Measurements from ENCODE around the gene SLC45A1. TPM values are rescaled to one million over a fixed set of nuclear protein-coding genes. Genes with fewer than 3 reads are reported as not detected.
"Not testable (repeated sequence)": the region's sequence is repeated elsewhere in the genome, so short reads cannot be mapped to it uniquely, and the experiment has no call there.

SLC45A1 gene
- total RNA-seq, 1 donor from 2014 or later, result 8.6 TPM

GRCh38 chr1:8364528-8365442 lies 46.9 kb downstream of the SLC45A1 start:
- DNase-seq (ENCODE audit: low spot score in 2 of 2), result no peak
- FAIRE-seq, result no peak

- DNase-seq (ENCODE audit: low spot score in 2 of 2), result no peak
- FAIRE-seq, result no peak
These were observed 47.9 kb downstream of the SLC45A1 start for GRCh38 chr1:8365661-8366362.

GRCh38 chr1:8367571-8368194 lies 49.8 kb downstream of the SLC45A1 start:
- FAIRE-seq, result no peak

GRCh38 chr1:8368956-8369639 lies 51.2 kb downstream of the SLC45A1 start:
- DNase-seq (ENCODE audit: low spot score in 2 of 2) (no peak), FAIRE-seq (no peak)

More at GRCh38 chr1:8367571-8368194, 49.8 kb downstream of the SLC45A1 start:
- DNase-seq (ENCODE audit: low spot score in 2 of 2), result no peak

- DNase-seq (ENCODE audit: low spot score in 2 of 2), result no peak
- FAIRE-seq, result no peak
These were observed 52.4 kb downstream of the SLC45A1 start for GRCh38 chr1:8370046-8370881.

DNA sequence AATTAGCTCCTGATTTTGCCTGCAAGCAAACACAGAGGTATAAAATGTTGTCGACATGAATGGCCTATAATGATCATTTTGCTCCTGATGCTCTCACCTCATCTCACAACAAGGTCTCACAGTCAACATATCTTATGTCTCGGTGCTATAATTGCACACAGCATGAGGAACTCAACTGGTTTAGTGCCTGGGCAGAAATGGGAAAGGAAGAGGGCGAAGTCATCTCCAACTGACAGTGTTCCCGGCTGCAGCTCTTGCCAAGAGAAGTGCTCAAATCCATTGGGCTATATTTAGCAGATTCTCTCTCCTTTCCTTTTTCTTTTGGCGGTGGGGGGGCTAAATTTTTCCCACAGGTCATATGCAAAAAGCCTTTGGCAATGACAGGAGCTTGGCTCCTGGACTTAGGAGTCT lies 53.0 kb downstream of the SLC45A1 start:
- DNase-seq (ENCODE audit: low spot score in 2 of 2), result no peak
- FAIRE-seq, result no peak

GRCh38 chr1:8371372-8371991 lies 53.6 kb downstream of the SLC45A1 start:
- DNase-seq (ENCODE audit: low spot score in 2 of 2), result no peak
- no peak for FAIRE-seq

DNA sequence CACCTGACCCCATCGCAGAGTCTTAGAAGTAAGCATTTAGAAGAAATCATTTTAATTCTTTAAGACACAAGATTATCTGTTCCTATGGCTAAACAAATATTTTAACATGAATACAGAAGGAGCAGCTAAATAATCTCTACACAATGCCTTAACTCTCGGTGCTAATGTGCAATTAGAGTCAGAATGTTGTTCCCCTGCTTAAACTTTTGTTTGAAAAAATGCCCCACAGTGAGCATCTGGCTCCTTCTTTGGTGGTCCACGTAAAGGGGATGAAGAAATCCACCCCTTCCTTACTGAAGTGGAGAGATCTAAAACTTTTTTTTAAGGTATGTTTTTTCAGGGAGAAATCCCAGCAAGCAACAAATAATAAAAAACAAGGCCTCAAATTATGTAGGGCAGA lies 55.2 kb downstream of the SLC45A1 start:
- FAIRE-seq, result no peak

GRCh38 chr1:8373581-8374241 lies 55.8 kb downstream of the SLC45A1 start:
- DNase-seq (ENCODE audit: low spot score in 2 of 2) (no peak), FAIRE-seq (no peak)

More for the DNA sequence above, 55.2 kb downstream of the SLC45A1 start:
- no peak for DNase-seq (ENCODE audit: low spot score in 2 of 2)

DNA sequence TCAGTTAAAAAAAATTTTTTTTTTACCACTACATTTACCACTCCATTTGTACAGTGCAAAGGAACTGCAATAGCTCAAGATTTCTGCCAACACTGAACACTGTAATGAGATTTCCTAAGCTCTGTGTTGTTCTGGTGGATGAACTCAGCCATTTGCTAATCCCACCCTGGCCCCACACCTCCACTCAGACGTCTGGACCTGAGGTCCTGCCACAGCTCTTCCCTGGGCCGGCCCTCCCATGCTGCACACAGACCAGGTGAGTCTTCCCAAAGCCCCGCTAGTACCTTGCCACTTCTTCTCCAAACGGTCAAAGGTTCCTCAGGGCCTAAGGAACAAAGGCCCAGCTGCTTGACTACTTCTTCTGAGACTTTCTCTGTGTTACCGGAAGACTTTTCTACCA lies 56.4 kb downstream of the SLC45A1 start:
- DNase-seq (ENCODE audit: low spot score in 2 of 2) (no peak), FAIRE-seq (no peak)

- DNase-seq (ENCODE audit: low spot score in 2 of 2) (no peak), FAIRE-seq (no peak)
These were observed 56.9 kb downstream of the SLC45A1 start for GRCh38 chr1:8374812-8375211.

- no peak for DNase-seq (ENCODE audit: low spot score in 2 of 2)
- no peak for FAIRE-seq
These were observed 58.5 kb downstream of the SLC45A1 start for GRCh38 chr1:8376358-8376840.

- FAIRE-seq, result no peak
These were observed 59.5 kb downstream of the SLC45A1 start for GRCh38 chr1:8377271-8377981.

GRCh38 chr1:8378178-8378577 lies 60.3 kb downstream of the SLC45A1 start:
- no peak for FAIRE-seq
- no peak for DNase-seq (ENCODE audit: low spot score in 2 of 2)

More at GRCh38 chr1:8377271-8377981, 59.5 kb downstream of the SLC45A1 start:
- no peak for DNase-seq (ENCODE audit: low spot score in 2 of 2)

- DNase-seq (ENCODE audit: low spot score in 2 of 2), result no peak
- no peak for FAIRE-seq
These were observed 61.1 kb downstream of the SLC45A1 start for GRCh38 chr1:8378981-8379470.

DNA sequence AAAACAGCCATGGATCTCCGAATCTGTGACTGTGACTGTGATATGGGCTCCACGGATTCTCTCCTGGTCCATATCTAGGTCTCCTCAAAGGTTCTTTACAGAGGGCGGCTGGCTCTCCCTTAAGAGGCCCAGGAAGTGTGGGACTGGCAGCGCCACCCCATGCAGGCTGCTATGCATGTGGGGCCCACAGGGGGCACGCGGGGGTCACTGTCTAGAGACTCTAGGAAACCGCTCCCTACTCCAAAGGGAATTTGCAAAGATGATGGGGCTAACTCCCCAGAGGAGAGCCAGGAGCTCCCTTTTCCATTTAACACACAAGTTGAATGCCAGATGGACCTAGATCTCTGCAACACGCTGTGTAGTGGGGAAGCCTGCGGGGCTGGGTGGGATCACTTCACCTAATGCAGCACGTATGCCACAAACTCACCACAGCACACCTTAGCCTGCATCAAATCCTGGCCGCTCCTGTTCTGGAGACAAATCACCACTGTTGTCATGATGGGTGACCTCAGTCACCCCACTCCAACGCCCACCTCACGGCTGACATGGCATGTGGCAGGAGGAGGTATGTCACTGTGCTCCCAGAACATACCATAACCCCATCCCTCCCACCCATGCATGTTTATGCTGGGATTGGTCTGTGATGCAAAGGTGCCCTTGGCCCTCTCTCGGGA lies 61.7 kb downstream of the SLC45A1 start:
- DNase-seq (ENCODE audit: low spot score in 2 of 2), result no peak

GRCh38 chr1:8380310-8380709 lies 62.4 kb downstream of the SLC45A1 start:
- not testable (repeated sequence) for FAIRE-seq; DNase-seq (ENCODE audit: low spot score in 2 of 2)

More for the DNA sequence above, 61.7 kb downstream of the SLC45A1 start:
- FAIRE-seq, result no peak
